Coronary artery (tissue), 2 donors: ENCODE measurements around the gene MARCHF11.

Experiments
- DNase-seq: peaks from one replicate; pipeline ENCODE4 v3.0.0-alpha.2; 2017; ENCODE audit warnings: low spot score
- H3K27ac ChIP-seq, 2 donors: fragments of 200-600 bp; sonication (generic); one replicate each; pipeline ENCODE4 v1.5.1; 2016 to 2019
- H3K4me3 ChIP-seq: fragments of 200-600 bp; sonication (generic); 2 replicates; pipeline ENCODE4 v1.5.1; 2016; ENCODE audit warnings: mild to moderate bottlenecking, moderate library complexity
- TF ChIP-seq, protein P1 (sequence below): fragments of 200-600 bp; sonication (generic); IDR thresholded peaks from one replicate; pipeline ENCODE4 v1.5.1; 2019; ENCODE audit warnings: antibody characterized with exemption

MARCHF11 gene

GRCh38 chr5:16048132-16048531, 131.5 kb downstream of the MARCHF11 start:
- Histone ChIP-seq H3K4me3 (no peak overlapping the region), H3K27ac (no peak overlapping the region)
- DNase-seq: no peak
- TF ChIP-seq, protein P1, sequence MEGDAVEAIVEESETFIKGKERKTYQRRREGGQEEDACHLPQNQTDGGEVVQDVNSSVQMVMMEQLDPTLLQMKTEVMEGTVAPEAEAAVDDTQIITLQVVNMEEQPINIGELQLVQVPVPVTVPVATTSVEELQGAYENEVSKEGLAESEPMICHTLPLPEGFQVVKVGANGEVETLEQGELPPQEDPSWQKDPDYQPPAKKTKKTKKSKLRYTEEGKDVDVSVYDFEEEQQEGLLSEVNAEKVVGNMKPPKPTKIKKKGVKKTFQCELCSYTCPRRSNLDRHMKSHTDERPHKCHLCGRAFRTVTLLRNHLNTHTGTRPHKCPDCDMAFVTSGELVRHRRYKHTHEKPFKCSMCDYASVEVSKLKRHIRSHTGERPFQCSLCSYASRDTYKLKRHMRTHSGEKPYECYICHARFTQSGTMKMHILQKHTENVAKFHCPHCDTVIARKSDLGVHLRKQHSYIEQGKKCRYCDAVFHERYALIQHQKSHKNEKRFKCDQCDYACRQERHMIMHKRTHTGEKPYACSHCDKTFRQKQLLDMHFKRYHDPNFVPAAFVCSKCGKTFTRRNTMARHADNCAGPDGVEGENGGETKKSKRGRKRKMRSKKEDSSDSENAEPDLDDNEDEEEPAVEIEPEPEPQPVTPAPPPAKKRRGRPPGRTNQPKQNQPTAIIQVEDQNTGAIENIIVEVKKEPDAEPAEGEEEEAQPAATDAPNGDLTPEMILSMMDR: no peak

DNA sequence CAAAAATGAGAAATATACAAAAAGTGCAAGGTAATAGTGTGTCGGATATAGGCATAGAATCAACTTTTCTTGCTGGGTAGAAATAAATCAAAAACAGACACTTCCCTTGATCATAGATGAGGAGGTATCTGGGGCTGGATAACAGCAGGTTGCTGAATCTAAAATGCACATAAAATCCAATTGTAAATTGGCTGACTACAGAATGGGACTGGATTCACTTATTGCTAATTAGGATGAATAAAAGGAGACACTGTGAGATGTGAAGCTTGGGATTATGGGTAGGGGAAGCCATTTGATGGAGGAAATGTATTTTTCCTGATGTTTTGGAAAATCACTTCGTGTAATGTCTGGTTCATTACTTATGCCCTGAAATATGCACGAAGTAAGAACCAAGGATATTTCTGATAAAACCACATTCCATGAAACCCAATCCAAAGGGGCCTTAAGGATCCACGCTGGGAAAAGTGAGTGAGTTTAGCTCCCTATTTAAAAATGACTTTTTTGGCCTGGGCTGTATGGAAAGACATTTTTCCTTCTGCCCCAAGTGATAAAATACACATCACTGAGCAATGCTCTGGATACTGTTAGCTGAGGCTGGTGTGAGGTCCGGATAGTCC, 136.1 kb downstream of the MARCHF11 start:
- TF ChIP-seq, protein P1: no peak
- no peak overlapping the region for H3K27ac ChIP-seq
- no peak for DNase-seq
- no peak overlapping the region for H3K4me3 ChIP-seq

GRCh38 chr5:16037121-16037845, 142.3 kb downstream of the MARCHF11 start:
- TF ChIP-seq, protein P1: no peak
- Histone ChIP-seq H3K4me3 (no peak overlapping the region), H3K27ac (no peak overlapping the region)
- DNase-seq: no peak

- Histone ChIP-seq H3K27ac (no peak overlapping the region), H3K4me3 (no peak overlapping the region)
- no peak for DNase-seq
- TF ChIP-seq, protein P1: no peak
These were observed 145.1 kb downstream of the MARCHF11 start for GRCh38 chr5:16034319-16035001.

DNA sequence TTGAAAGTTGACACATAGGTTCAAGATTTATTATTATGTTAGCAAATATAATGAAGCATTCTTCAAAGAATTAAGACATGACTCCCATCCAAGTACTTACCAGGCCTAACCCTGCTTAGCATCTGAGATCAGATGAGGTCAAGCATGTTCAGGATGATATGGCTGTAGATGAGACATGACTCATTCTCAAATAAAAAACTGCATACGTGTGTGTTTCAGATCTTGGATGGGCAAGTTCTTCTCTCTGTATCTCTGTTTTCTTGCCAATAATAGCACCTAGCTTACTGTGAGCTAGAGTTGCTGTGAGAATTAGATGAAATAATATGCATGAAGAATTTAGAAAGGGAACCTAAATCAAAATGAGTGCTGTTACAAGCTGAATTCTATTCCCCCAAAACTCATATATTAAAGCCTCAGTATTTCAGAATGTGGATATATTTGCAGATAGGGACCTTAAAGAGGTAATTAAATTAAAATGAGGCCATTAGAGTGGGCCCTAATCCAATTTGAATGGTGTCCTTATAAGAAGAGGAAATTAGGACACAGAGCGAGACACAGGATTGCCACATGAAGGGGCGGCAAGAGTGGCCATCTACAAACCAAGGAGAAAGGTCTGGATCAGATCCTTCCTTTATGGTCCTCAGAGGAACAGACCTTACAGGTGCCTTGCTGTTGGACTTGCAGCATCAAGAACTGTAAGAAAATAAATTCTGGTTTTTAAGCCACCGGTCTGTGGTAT, 146.2 kb downstream of the MARCHF11 start:
- DNase-seq: no peak

DNA sequence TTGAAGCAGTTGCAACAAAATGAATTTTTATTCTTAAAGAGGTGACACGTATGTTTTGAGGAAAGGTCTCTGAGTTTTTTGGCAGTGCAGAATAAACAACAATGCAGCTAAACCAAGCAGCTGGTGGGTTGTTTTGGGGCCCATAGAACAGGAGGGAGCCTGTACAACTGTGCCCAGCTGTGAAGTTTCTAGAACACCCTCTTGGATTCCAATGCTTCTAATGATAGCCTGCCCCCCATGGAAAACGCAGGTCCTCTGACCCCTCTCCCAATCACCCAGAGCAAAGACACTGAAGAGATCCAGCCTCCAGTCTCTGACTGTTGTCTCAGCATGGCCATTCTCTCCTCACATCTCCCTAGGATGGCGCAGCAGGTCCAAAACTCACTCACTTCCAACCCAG, 150.9 kb downstream of the MARCHF11 start:
- H3K27ac ChIP-seq: no peak overlapping the region
- no peak overlapping the region for H3K4me3 ChIP-seq
- TF ChIP-seq, protein P1: no peak
- DNase-seq: no peak

More for the DNA sequence above, 146.2 kb downstream of the MARCHF11 start:
- TF ChIP-seq, protein P1: no peak
- Histone ChIP-seq H3K4me3 (no peak overlapping the region), H3K27ac (no peak overlapping the region)
